ENCODE results near the gene BET1L. TPM values are rescaled to one million over a fixed set of nuclear protein-coding genes. Genes with fewer than 3 reads are reported as not detected.

Gene BET1L
- total RNA-seq, 1 donor from 2014 or later, result 73.2 TPM

DNA sequence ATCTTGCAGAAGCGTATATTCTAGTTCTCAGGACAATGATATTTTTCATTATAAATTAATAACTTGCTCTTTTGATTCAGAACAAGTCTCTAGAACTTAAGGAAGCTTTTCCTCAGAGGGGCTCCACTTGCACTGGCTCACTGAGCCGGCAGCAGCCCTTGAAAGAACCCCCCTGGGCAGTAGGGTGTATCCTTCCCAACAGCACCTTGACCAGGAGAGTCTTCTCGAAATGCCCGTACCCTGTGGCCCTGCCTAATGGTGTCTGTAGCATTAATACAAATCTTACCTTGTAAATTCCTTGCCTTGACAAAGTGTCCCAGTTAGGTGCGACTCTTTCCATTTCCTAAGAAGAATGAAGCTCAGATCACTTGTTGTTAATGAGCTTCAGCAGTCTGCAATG lies 43.1 kb upstream of the BET1L start:
- no peak overlapping the region for H3K4me2 ChIP-seq (ENCODE audit: low read length)
- Mint-ChIP-seq H3K4me3 (ENCODE audit: unreplicated experiment) (no peak overlapping the region), H3K9me3 (ENCODE audit: unreplicated experiment) (no peaks in the 10 kb centered on the region), H3K4me1 (ENCODE audit: low read depth, unreplicated experiment) (no peaks in the 10 kb centered on the region), H3K27ac (ENCODE audit: unreplicated experiment) (no peak overlapping the region), H3K36me3 (ENCODE audit: low read depth, unreplicated experiment) (peaks cover 18% of the 10 kb centered on the region), H3K27me3 (ENCODE audit: low read depth, unreplicated experiment) (no peaks in the 10 kb centered on the region)
- no peaks in the 10 kb centered on the region for H3K79me2 ChIP-seq (ENCODE audit: insufficient read depth, low read length)
- peaks cover 67% of the 10 kb centered on the region for H3K36me3 ChIP-seq (ENCODE audit: insufficient read depth, low read length)
- H3K9ac ChIP-seq (ENCODE audit: low read length), result no peak overlapping the region
- H2AFZ ChIP-seq (ENCODE audit: low read depth, low read length), result no peak overlapping the region
- no peaks in the 10 kb centered on the region for H3K27me3 ChIP-seq (ENCODE audit: insufficient read depth, low read length)
- H3K4me3 ChIP-seq (ENCODE audit: insufficient read depth, low read depth, low read length), result no peak overlapping the region
- DNase-seq (ENCODE audit: low read depth) (no peak), FAIRE-seq (no peak)
- H3K27ac ChIP-seq (ENCODE audit: low read depth, low read length), result no peak overlapping the region
- H3K9me3 ChIP-seq (ENCODE audit: insufficient read depth, low read depth, low read length), result no peaks in the 10 kb centered on the region
- TF ChIP-seq, protein P1, sequence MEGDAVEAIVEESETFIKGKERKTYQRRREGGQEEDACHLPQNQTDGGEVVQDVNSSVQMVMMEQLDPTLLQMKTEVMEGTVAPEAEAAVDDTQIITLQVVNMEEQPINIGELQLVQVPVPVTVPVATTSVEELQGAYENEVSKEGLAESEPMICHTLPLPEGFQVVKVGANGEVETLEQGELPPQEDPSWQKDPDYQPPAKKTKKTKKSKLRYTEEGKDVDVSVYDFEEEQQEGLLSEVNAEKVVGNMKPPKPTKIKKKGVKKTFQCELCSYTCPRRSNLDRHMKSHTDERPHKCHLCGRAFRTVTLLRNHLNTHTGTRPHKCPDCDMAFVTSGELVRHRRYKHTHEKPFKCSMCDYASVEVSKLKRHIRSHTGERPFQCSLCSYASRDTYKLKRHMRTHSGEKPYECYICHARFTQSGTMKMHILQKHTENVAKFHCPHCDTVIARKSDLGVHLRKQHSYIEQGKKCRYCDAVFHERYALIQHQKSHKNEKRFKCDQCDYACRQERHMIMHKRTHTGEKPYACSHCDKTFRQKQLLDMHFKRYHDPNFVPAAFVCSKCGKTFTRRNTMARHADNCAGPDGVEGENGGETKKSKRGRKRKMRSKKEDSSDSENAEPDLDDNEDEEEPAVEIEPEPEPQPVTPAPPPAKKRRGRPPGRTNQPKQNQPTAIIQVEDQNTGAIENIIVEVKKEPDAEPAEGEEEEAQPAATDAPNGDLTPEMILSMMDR (IDR thresholded peaks at IDR 0.05; ENCODE audit: insufficient read depth, low read depth, low read length), result no peak
- TF ChIP-seq EZH2 (IDR thresholded peaks at IDR 0.05; ENCODE audit: insufficient read depth, low read length), result no peak
- H4K20me1 ChIP-seq (ENCODE audit: insufficient read depth, low read length), result peaks cover 50% of the 10 kb centered on the region
- H3K4me1 ChIP-seq (ENCODE audit: insufficient read depth, low read length), result no peaks in the 10 kb centered on the region

DNA sequence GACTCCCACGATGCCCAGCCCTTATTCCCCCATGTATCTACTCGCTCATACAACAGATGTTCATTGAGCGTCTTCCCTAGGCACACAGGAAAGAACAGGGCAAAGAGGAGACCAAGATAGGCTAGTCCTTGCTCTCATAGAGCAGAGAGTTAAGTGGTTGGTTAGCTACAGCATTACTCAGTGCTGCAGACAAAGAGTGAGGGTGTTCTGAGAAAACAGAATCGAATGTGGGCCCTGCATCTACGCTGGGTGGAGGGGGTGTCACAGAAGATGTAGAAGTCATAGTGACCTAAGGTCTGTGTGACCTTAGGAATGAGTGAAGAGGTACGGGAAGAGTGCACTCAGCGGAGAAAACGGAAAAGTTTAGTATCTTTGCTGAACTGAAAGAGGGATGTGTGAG lies 41.9 kb upstream of the BET1L start:
- Mint-ChIP-seq H3K4me3 (ENCODE audit: unreplicated experiment) (no peak overlapping the region), H3K27ac (ENCODE audit: unreplicated experiment) (no peak overlapping the region), H3K9me3 (ENCODE audit: unreplicated experiment) (no peaks in the 10 kb centered on the region), H3K4me1 (ENCODE audit: low read depth, unreplicated experiment) (no peaks in the 10 kb centered on the region), H3K27me3 (ENCODE audit: low read depth, unreplicated experiment) (no peaks in the 10 kb centered on the region), H3K36me3 (ENCODE audit: low read depth, unreplicated experiment) (peaks cover 21% of the 10 kb centered on the region)
- Histone ChIP-seq H3K36me3 (ENCODE audit: insufficient read depth, low read length) (peaks cover 75% of the 10 kb centered on the region), H3K79me2 (ENCODE audit: insufficient read depth, low read length) (peaks cover 4% of the 10 kb centered on the region), H3K27ac (ENCODE audit: low read depth, low read length) (no peak overlapping the region), H3K9ac (ENCODE audit: low read length) (no peak overlapping the region), H3K4me3 (ENCODE audit: insufficient read depth, low read depth, low read length) (no peak overlapping the region), H2AFZ (ENCODE audit: low read depth, low read length) (no peak overlapping the region), H4K20me1 (ENCODE audit: insufficient read depth, low read length) (peaks cover 57% of the 10 kb centered on the region), H3K9me3 (ENCODE audit: insufficient read depth, low read depth, low read length) (no peaks in the 10 kb centered on the region), H3K27me3 (ENCODE audit: insufficient read depth, low read length) (no peaks in the 10 kb centered on the region), H3K4me1 (ENCODE audit: insufficient read depth, low read length) (no peaks in the 10 kb centered on the region), H3K4me2 (ENCODE audit: low read length) (no peak overlapping the region)
- DNase-seq (ENCODE audit: low read depth) (no peak), FAIRE-seq (no peak)
- TF ChIP-seq, protein P1 (IDR thresholded peaks at IDR 0.05; ENCODE audit: insufficient read depth, low read depth, low read length), result no peak
- TF ChIP-seq EZH2 (IDR thresholded peaks at IDR 0.05; ENCODE audit: insufficient read depth, low read length), result no peak

DNA sequence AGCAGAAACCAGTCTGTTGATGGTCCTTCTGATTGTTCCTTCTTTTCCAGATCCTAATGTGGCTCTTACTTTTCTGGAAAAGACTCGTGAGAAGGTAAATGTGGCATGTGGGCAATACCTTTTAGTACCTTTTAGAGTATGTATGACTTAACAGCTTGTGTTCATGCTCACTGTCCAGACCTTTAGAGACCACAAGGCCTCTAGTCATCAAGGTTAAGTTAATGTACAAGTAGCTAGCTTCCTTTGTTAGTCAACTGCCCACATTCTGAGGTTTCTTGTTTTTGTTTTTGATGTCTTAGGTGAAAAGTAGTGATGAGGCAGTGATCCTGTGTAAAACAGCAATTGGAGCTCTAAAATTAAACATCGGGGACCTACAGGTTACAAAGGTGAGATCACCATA lies 37.2 kb upstream of the BET1L start:
- Mint-ChIP-seq H3K4me1 (ENCODE audit: low read depth, unreplicated experiment) (no peaks in the 10 kb centered on the region), H3K36me3 (ENCODE audit: low read depth, unreplicated experiment) (peaks cover 15% of the 10 kb centered on the region), H3K9me3 (ENCODE audit: unreplicated experiment) (no peaks in the 10 kb centered on the region), H3K4me3 (ENCODE audit: unreplicated experiment) (no peak overlapping the region), H3K27me3 (ENCODE audit: low read depth, unreplicated experiment) (no peaks in the 10 kb centered on the region), H3K27ac (ENCODE audit: unreplicated experiment) (no peak overlapping the region)
- H2AFZ ChIP-seq (ENCODE audit: low read depth, low read length), result no peak overlapping the region
- FAIRE-seq (peak; percentile 26), DNase-seq (ENCODE audit: low read depth) (no peak)
- H3K4me3 ChIP-seq (ENCODE audit: insufficient read depth, low read depth, low read length), result no peak overlapping the region
- H3K36me3 ChIP-seq (ENCODE audit: insufficient read depth, low read length), result peaks cover 57% of the 10 kb centered on the region
- H3K4me2 ChIP-seq (ENCODE audit: low read length), result no peak overlapping the region
- H3K27me3 ChIP-seq (ENCODE audit: insufficient read depth, low read length), result no peaks in the 10 kb centered on the region
- H3K4me1 ChIP-seq (ENCODE audit: insufficient read depth, low read length), result no peaks in the 10 kb centered on the region
- no peak overlapping the region for H3K27ac ChIP-seq (ENCODE audit: low read depth, low read length)
- no peak overlapping the region for H3K9ac ChIP-seq (ENCODE audit: low read length)
- H3K79me2 ChIP-seq (ENCODE audit: insufficient read depth, low read length), result peaks cover 38% of the 10 kb centered on the region
- H3K9me3 ChIP-seq (ENCODE audit: insufficient read depth, low read depth, low read length), result no peaks in the 10 kb centered on the region
- peaks cover 54% of the 10 kb centered on the region for H4K20me1 ChIP-seq (ENCODE audit: insufficient read depth, low read length)
- TF ChIP-seq, protein P1 (IDR thresholded peaks at IDR 0.05; ENCODE audit: insufficient read depth, low read depth, low read length), result no peak
- no peak for TF ChIP-seq EZH2 (IDR thresholded peaks at IDR 0.05; ENCODE audit: insufficient read depth, low read length)

All from astrocyte (in vitro differentiated cells and primary cell).